ENCODE results near the gene COQ4.

- TF ChIP-seq CTCF (IDR thresholded peaks at IDR 0.05) = no peak
- TF ChIP-seq EZH2 (IDR thresholded peaks at IDR 0.05) = no peak
- TF ChIP-seq EZH2phosphoT487 (IDR thresholded peaks at IDR 0.05) = no peak
Observed at GRCh38 chr9:128371630-128372117, 49.0 kb downstream of the COQ4 start.
